K562 (cell line): ENCODE measurements around the gene PDE4D. TPM values are rescaled to one million over a fixed set of nuclear protein-coding genes. Genes with fewer than 3 reads are reported as not detected.

Experiments
- ATAC-seq: fragments of 200-7000 bp; cut with Tn5 transposase; 3 replicates; pipeline ENCODE4 v1.9.1; 2020; ENCODE audit warnings: moderate library complexity
- BruUV-seq: library from RNA; stranded (reverse); fragments of 400-500 nt; replicated peaks from 2 replicates; lab custom pipeline; 2021; lab: Mats Ljungman, UMichigan
- CTCF ChIA-PET: fragments of 300-600 bp; formaldehyde crosslinking; extraction: SDS; loops from one replicate; lab custom pipeline; 2021; ENCODE audit warnings: low intra/inter-chr PET ratio; lab: Yijun Ruan, JAX
- POLR2A ChIA-PET: fragments of 300-600, 350-650 bp; sonication (Branson Sonifier 250); formaldehyde crosslinking; extraction: SDS; loops from one replicate; lab custom pipeline; 2021; ENCODE audit warnings: antibody characterized with exemption, inconsistent platforms; lab: Yijun Ruan, JAX
- DNase-seq, 4 experiments: peaks; one replicate each; pipeline versions ENCODE4 v3.0.0 to v3.0.0-alpha.2; 2011 to 2018; ENCODE audit warnings: low spot score in 3 of 4, mixed read lengths in 3 of 4; ENCODE audit errors: extremely low read depth in 1 of 4
- FAIRE-seq: peaks from 2 replicates; lab custom pipeline; 2011; peaks lifted over from hg19 to GRCh38; lab: Jason Lieb, UNC
- H2AFZ ChIP-seq: 2 replicates; pipeline ENCODE4 v1.6.0; 2011; ENCODE audit warnings: low read depth, low read length, control low read depth, inconsistent platforms
- H3K27ac ChIP-seq: fragments of 200-600 bp; 3 replicates; pipeline ENCODE4 v1.8.0; 2011; ENCODE audit warnings: low read depth, mild to moderate bottlenecking, control low read depth, inconsistent platforms, low read length, moderate library complexity, mixed read lengths; ENCODE audit errors: extremely low read depth
- H3K27me3 ChIP-seq, 2 experiments: fragments of 300-600 bp in 1 of 2; 2 replicates in 1 of 2; 3 replicates in 1 of 2; pipeline versions ENCODE4 v1.6.0 to v1.8.0; 2011; ENCODE audit warnings: inconsistent platforms in 2 of 2, low read length in 2 of 2, mild to moderate bottlenecking in 1 of 2, mixed read lengths in 1 of 2, moderate library complexity in 1 of 2; ENCODE audit not compliant: control insufficient read depth in 2 of 2, insufficient read depth in 2 of 2
- H3K36me3 ChIP-seq: fragments of 300-600 bp; 3 replicates; pipeline ENCODE4 v1.8.0; 2011; ENCODE audit warnings: mild to moderate bottlenecking, low read length, inconsistent platforms; ENCODE audit not compliant: control insufficient read depth, insufficient read depth
- H3K4me1 ChIP-seq, 2 experiments: fragments of 200-600 bp in 1 of 2; replicated peaks in 1 of 2; 2 replicates in 1 of 2; 3 replicates in 1 of 2; pipeline versions ENCODE4 v1.5.1 to v1.8.0; 2011; ENCODE audit warnings: inconsistent platforms in 2 of 2, low read length in 2 of 2, mild to moderate bottlenecking in 1 of 2, mixed read lengths in 1 of 2, moderate library complexity in 1 of 2; ENCODE audit not compliant: control insufficient read depth in 2 of 2, insufficient read depth in 2 of 2
- H3K4me2 ChIP-seq: 2 replicates; pipeline ENCODE4 v1.6.1; 2011; ENCODE audit warnings: low read length, control low read depth, inconsistent platforms, mixed read lengths; ENCODE audit not compliant: insufficient read depth
- H3K4me3 ChIP-seq: fragments of 200-600 bp; sonication (generic), shearing (Covaris generic); 2 replicates; pipeline ENCODE4 v1.5.1; 2016; ENCODE audit warnings: control low read depth, inconsistent platforms
- H3K79me2 ChIP-seq: fragments of 200-600 bp; 3 replicates; pipeline ENCODE4 v1.8.0; 2011; ENCODE audit warnings: low read length, inconsistent platforms; ENCODE audit not compliant: control insufficient read depth, insufficient read depth
- H3K9ac ChIP-seq, 2 experiments: 2 replicates each; pipeline versions ENCODE4 v1.6.0 to v1.6.1; 2011; ENCODE audit warnings: low read depth in 2 of 2, low read length in 2 of 2, control low read depth in 1 of 2, inconsistent platforms in 1 of 2, mild to moderate bottlenecking in 1 of 2, mixed read lengths in 1 of 2; ENCODE audit not compliant: insufficient read depth in 1 of 2
- H3K9me1 ChIP-seq: one replicate; pipeline ENCODE4 v1.6.0; 2011; ENCODE audit warnings: inconsistent platforms, mild to moderate bottlenecking, low read length, moderate library complexity; ENCODE audit not compliant: control insufficient read depth, insufficient read depth
- H3K9me3 ChIP-seq: replicated peaks from 2 replicates; pipeline ENCODE4 v1.5.1; 2011; ENCODE audit warnings: low read depth, low read length, inconsistent platforms; ENCODE audit not compliant: control insufficient read depth, insufficient read depth
- H4K20me1 ChIP-seq: replicated peaks from 2 replicates; pipeline ENCODE4 v1.6.1; 2011; ENCODE audit warnings: low read length, inconsistent platforms, mixed read lengths; ENCODE audit not compliant: control insufficient read depth, insufficient read depth
- ARID4B ChIP-seq: sonication (generic); formaldehyde crosslinking; IDR thresholded peaks from 2 replicates; pipeline ENCODE4 v1.8.0; 2022; ENCODE audit warnings: mild to moderate bottlenecking, missing genetic modification reagents
- CBX2 ChIP-seq: fragments of 200-600 bp; sonication (generic); IDR thresholded peaks from one replicate; pipeline ENCODE4 v1.6.1; 2012; ENCODE audit warnings: mild to moderate bottlenecking, low read length, inconsistent platforms; ENCODE audit not compliant: insufficient read depth, poor library complexity, severe bottlenecking
- CBX8 ChIP-seq: fragments of 200-600 bp; sonication (generic); IDR thresholded peaks from 2 replicates; pipeline ENCODE4 v1.6.1; 2012; ENCODE audit warnings: borderline replicate concordance, mixed run types, low read depth, mild to moderate bottlenecking, moderate library complexity, mixed read lengths, low read length, control low read depth, inconsistent platforms; ENCODE audit not compliant: poor library complexity, severe bottlenecking; ENCODE audit errors: extremely low read depth
- COPS2 ChIP-seq: fragments of 450-650 bp; conservative IDR thresholded peaks from 2 replicates; pipeline ENCODE4 v1.6.1; 2016; ENCODE audit warnings: mild to moderate bottlenecking, moderate library complexity
- GATAD2A ChIP-seq: fragments of 450-650 bp; IDR thresholded peaks from 2 replicates; pipeline ENCODE4 v1.6.1; 2017
- HDAC6 ChIP-seq: IDR thresholded peaks from 2 replicates; pipeline ENCODE4 v1.6.1; 2012; ENCODE audit warnings: low read depth, mild to moderate bottlenecking, control low read depth, inconsistent platforms, low read length, moderate library complexity
- HDGF ChIP-seq: fragments of 450-650 bp; IDR thresholded peaks from 2 replicates; pipeline ENCODE4 v1.6.1; 2016
- HIVEP1 ChIP-seq: fragments of 250-450 bp; sonication (Bioruptor Pico); IDR thresholded peaks from 2 replicates; pipeline ENCODE4 v1.4.0; 2020; ENCODE audit warnings: mild to moderate bottlenecking
- LCOR ChIP-seq: sonication (generic); formaldehyde crosslinking; IDR thresholded peaks from 2 replicates; pipeline ENCODE4 v1.8.0; 2022; ENCODE audit warnings: mild to moderate bottlenecking, missing genetic modification reagents
- LEF1 ChIP-seq: fragments of 450-650 bp; IDR thresholded peaks from 2 replicates; pipeline ENCODE4 v1.6.1; 2016; ENCODE audit warnings: mild to moderate bottlenecking
- NR1H2 ChIP-seq: sonication (generic); formaldehyde crosslinking; IDR thresholded peaks from 2 replicates; pipeline ENCODE4 v1.4.0; 2020; ENCODE audit warnings: mild to moderate bottlenecking, missing genetic modification reagents
- SIN3A ChIP-seq, 2 experiments: fragments of 150-350 bp in 1 of 2; IDR thresholded peaks; 2 replicates each; pipeline ENCODE4 v1.6.1; 2011 to 2016; ENCODE audit warnings: borderline replicate concordance in 2 of 2, low read depth in 2 of 2, low read length in 2 of 2, mild to moderate bottlenecking in 2 of 2, moderate library complexity in 2 of 2; ENCODE audit not compliant: control insufficient read depth in 1 of 2
- SMARCC2 ChIP-seq: fragments of 450-650 bp; IDR thresholded peaks from 2 replicates; pipeline ENCODE4 v1.6.1; 2017; ENCODE audit warnings: antibody characterized with exemption, moderate library complexity, mild to moderate bottlenecking, low read depth
- U2AF2 ChIP-seq: fragments of 200-400 bp; formaldehyde crosslinking; optimal IDR thresholded peaks from 2 replicates; pipeline ENCODE3; 2017; ENCODE audit warnings: low read depth, mild to moderate bottlenecking, low read length
- WGBS: fragments of 100-300 bp; shearing (Covaris generic); methylation state at CpG from one replicate; pipeline ENCODE4 v1.1.6; 2016; ENCODE audit warnings: low coverage, mixed read lengths; ENCODE audit not compliant: insufficient coverage; ENCODE audit errors: missing lambda C conversion rate; 5-methylcytosine and 5-hydroxymethylcytosine counted together
- in situ Hi-C: fragments of 300-500 bp; cut with MboI; formaldehyde crosslinking; loops from 4 replicates; pipeline ENCODE4 v1.15.0; 2018; ENCODE audit warnings: inconsistent platforms, mixed read lengths
- intact Hi-C: fragments of 100-400 bp; cut with micrococcal nuclease; formaldehyde crosslinking; loops from 2 replicates; pipeline ENCODE4 v1.14.2; 2022
- polyA plus RNA-seq, 8 experiments: library from polyadenylated mRNA; depleted of rRNA in 4 of 8; stranded (reverse) in 5 of 8; unstranded in 3 of 8; fragments of >200 nt; fragmentation: Nextera tagmentation in 2 of 8; fragmentation: Illumina TruSeq in 1 of 8; extraction: Ambion mirVana in 2 of 8; extraction: Trizol in 1 of 8; gene quantifications; 2 replicates each; pipeline versions ENCODE4 v1.2.1 to v1.2.3, GENCODE V29; 2011 to 2014; ENCODE audit warnings: inconsistent platforms in 1 of 8, missing spikeins in 1 of 8
- total RNA-seq, 7 experiments: library from RNA; depleted of rRNA in 6 of 7; stranded (reverse); fragments of >200 nt in 6 of 7; fragmentation: Illumina TruSeq in 2 of 7; extraction: Trizol in 2 of 7; gene quantifications; 2 replicates each; pipeline versions ENCODE4 v1.2.1 to v1.2.3, GENCODE V29; 2011 to 2021; ENCODE audit warnings: low replicate concordance in 1 of 7
- TF ChIP-seq, protein P1 (sequence below): fragments of 450-650 bp; formaldehyde crosslinking; IDR thresholded peaks from 2 replicates; pipeline ENCODE4 v1.4.0; 2020; ENCODE audit warnings: mild to moderate bottlenecking
- TF ChIP-seq, protein P2 (sequence below): sonication (generic); formaldehyde crosslinking; IDR thresholded peaks from 2 replicates; pipeline ENCODE4 v1.9.0; 2022; ENCODE audit warnings: mild to moderate bottlenecking, missing genetic modification reagents

The PDE4D gene
- total and polyA plus RNA-seq, 9 of the 15 experiments (the other 6 are each of a cell fraction or from before 2014, with no cell fraction given), result 0.04 to 0.46 (median 0.13) TPM

DNA sequence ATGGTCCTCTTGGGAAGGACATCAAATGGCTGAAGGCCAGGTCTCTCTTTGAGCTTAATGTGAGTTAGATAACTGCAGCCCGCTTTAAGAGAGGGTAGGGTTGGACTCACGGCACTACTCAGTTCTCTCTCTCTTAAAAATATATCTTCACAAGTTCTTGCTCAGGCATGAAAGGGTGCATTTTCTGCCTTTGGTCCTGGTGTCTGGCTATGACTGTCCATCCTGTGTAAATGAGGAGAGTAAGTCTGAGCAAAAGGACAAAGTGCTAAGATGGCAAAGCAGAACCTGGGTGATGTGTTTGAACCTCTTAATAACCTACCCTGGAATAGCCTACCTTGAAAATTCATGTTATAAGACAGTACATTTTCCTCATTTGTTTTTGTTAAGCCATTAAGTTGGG is 293.4 kb downstream of the PDE4D start (continued):
- TF ChIP-seq ARID4B (CRISPR knock-in tag) (no peak), LEF1 (no peak), HDGF (no peak), CBX2 (no peak)

- no peaks in the 10 kb centered on the region for H4K20me1 ChIP-seq
- intact Hi-C loops, result no loop called here
- ChIA-PET CTCF (no interaction called here), POLR2A (interaction anchor here (0.6 kb wide), 2 partner anchors 941 to 1345 kb away, joined by 3 read pairs; partner anchors contain the start of genes ERCC8 and NDUFAF2)
- H3K36me3 ChIP-seq, result no peaks in the 10 kb centered on the region
- no TSS peak for BruUV-seq
- no peaks in the 10 kb centered on the region for H3K27me3 ChIP-seq
- in situ Hi-C loops, result no loop called here
- H3K4me1 ChIP-seq, result no peaks in the 10 kb centered on the region
- H3K9me3 ChIP-seq, result no peaks in the 10 kb centered on the region
- WGBS, result 0% methylated on average over 2 of the region's 2 CpGs
- DNase-seq (no peak), ATAC-seq (no peak), FAIRE-seq (no peak)
- H2AFZ ChIP-seq, result no peak overlapping the region
- no peaks in the 10 kb centered on the region for H3K9me1 ChIP-seq
- H3K79me2 ChIP-seq, result no peaks in the 10 kb centered on the region
- H3K4me3 ChIP-seq, result no peak overlapping the region
- H3K9ac ChIP-seq, result no peak overlapping the region
- H3K27ac ChIP-seq, result no peak overlapping the region
- H3K4me2 ChIP-seq, result no peak overlapping the region
- TF ChIP-seq SIN3A (IDR thresholded peaks at IDR 0.05; ENCODE audit: borderline replicate concordance in 2 of 2, control insufficient read depth in 1 of 2, low read depth in 2 of 2, low read length in 2 of 2), result no peak
- TF ChIP-seq, protein P1, sequence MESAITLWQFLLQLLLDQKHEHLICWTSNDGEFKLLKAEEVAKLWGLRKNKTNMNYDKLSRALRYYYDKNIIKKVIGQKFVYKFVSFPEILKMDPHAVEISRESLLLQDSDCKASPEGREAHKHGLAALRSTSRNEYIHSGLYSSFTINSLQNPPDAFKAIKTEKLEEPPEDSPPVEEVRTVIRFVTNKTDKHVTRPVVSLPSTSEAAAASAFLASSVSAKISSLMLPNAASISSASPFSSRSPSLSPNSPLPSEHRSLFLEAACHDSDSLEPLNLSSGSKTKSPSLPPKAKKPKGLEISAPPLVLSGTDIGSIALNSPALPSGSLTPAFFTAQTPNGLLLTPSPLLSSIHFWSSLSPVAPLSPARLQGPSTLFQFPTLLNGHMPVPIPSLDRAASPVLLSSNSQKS (CRISPR knock-in tag), result no peak
- TF ChIP-seq LCOR (CRISPR knock-in tag), result no peak
- TF ChIP-seq HIVEP1, result no peak
- TF ChIP-seq, protein P2, sequence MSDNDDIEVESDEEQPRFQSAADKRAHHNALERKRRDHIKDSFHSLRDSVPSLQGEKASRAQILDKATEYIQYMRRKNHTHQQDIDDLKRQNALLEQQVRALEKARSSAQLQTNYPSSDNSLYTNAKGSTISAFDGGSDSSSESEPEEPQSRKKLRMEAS (CRISPR knock-in tag), result no peak
- no peak for TF ChIP-seq COPS2
- TF ChIP-seq HDAC6, result no peak
- no peak for TF ChIP-seq SMARCC2
- no peak for TF ChIP-seq GATAD2A
- TF ChIP-seq NR1H2 (CRISPR knock-in tag), result no peak
- no peak for TF ChIP-seq CBX8
- TF ChIP-seq U2AF2, result no peak
These were observed 293.8 kb downstream of the PDE4D start for GRCh38 chr5:59599729-59600128.
